Spleen (tissue), 11 donors: ENCODE measurements around the gene IL20RA. TPM values are rescaled to one million over a fixed set of nuclear protein-coding genes. Genes with fewer than 3 reads are reported as not detected.

Experiments used
- DNase-seq: peaks from one replicate; pipeline ENCODE4 v3.0.0-alpha.2; 2020
- H3K27ac ChIP-seq, 8 donors: fragments of 200-600 bp; sonication (generic) in 7 of 8; 1 replicate in 4 of 8; 2 replicates in 4 of 8; pipeline versions ENCODE4 v1.5.0 to v1.8.0; 2016 to 2021; ENCODE audit warnings: inconsistent platforms in 4 of 8, mild to moderate bottlenecking in 4 of 8, moderate library complexity in 1 of 8
- H3K27me3 ChIP-seq, 7 donors: fragments of 200-600 bp; sonication (generic) in 6 of 7; replicated peaks in 1 of 7; 1 replicate in 4 of 7; 2 replicates in 3 of 7; pipeline versions ENCODE4 v1.5.0 to v1.8.0; 2016 to 2021; ENCODE audit warnings: inconsistent platforms in 3 of 7, mild to moderate bottlenecking in 1 of 7
- H3K36me3 ChIP-seq, 6 donors: fragments of 200-600 bp; sonication (generic) in 5 of 6; 1 replicate in 4 of 6; 2 replicates in 2 of 6; pipeline versions ENCODE4 v1.5.0 to v1.8.0; 2016 to 2021; ENCODE audit warnings: inconsistent platforms in 2 of 6
- H3K4me1 ChIP-seq, 6 donors: fragments of 200-600 bp; sonication (generic) in 5 of 6; 1 replicate in 3 of 6; 2 replicates in 3 of 6; pipeline versions ENCODE4 v1.5.0 to v1.8.0; 2016 to 2021; ENCODE audit warnings: inconsistent platforms in 3 of 6
- H3K4me3 ChIP-seq, 8 donors: fragments of 200-600 bp; sonication (generic) in 7 of 8; 1 replicate in 4 of 8; 2 replicates in 4 of 8; pipeline versions ENCODE4 v1.5.0 to v1.8.0; 2016 to 2021; ENCODE audit warnings: inconsistent platforms in 4 of 8, mild to moderate bottlenecking in 4 of 8, moderate library complexity in 2 of 8
- H3K9me3 ChIP-seq, 8 donors: fragments of 200-600 bp; sonication (generic) in 7 of 8; 1 replicate in 4 of 8; 2 replicates in 4 of 8; pipeline versions ENCODE4 v1.5.0 to v1.8.0; 2016 to 2021; ENCODE audit warnings: inconsistent platforms in 4 of 8
- CTCF ChIP-seq, 11 experiments: fragments of 200-600 bp in 7 of 11; fragments of 450-650 bp in 4 of 11; sonication (generic) in 4 of 11; IDR thresholded peaks in 8 of 11; conservative IDR thresholded peaks in 3 of 11; 1 replicate in 7 of 11; 2 replicates in 4 of 11; pipeline versions ENCODE4 v1.4.0 to v1.8.0; 2016 to 2021; ENCODE audit warnings: antibody characterized with exemption in 11 of 11, inconsistent platforms in 4 of 11, mild to moderate bottlenecking in 1 of 11
- POLR2A ChIP-seq, 3 donors: fragments of 450-650 bp; IDR thresholded peaks; one replicate each; pipeline ENCODE4 v1.5.1; 2017; ENCODE audit warnings: antibody characterized with exemption in 3 of 3, mild to moderate bottlenecking in 1 of 3
- POLR2AphosphoS5 ChIP-seq, 3 donors: sonication (generic); formaldehyde crosslinking; IDR thresholded peaks; one replicate each; pipeline ENCODE4 v1.5.1; 2017; ENCODE audit warnings: antibody characterized with exemption in 3 of 3
- WGBS, 5 donors: extraction: QIAGEN DNeasy Blood & Tissue Kit in 3 of 5; methylation state at CpG; one replicate each; pipeline versions ENCODE4 v1.1.5 to v1.1.7; 2013 to 2018; 5-methylcytosine and 5-hydroxymethylcytosine counted together
- intact Hi-C: fragments of 100-400 bp; cut with DNase I; formaldehyde crosslinking; loops from one replicate; pipeline ENCODE4 v1.15.0; 2023; ENCODE audit warnings: low total_unique reads
- polyA plus RNA-seq, 3 donors: library from polyadenylated mRNA; stranded (reverse); fragments of 200-250 nt; gene quantifications; one replicate each; pipeline ENCODE4 v1.2.1, GENCODE V29; 2013
- total RNA-seq, 7 donors: library from RNA; depleted of rRNA in 3 of 7; stranded (reverse); fragments of >200 nt in 3 of 7; fragmentation: NEBNext Ultra II Directional in 4 of 7; extraction: Animal tissue kit (Norgen Biotek cat#: 25700) in 4 of 7; gene quantifications; one replicate each; pipeline versions ENCODE4 v1.1.0 to v1.2.1, GENCODE V29; 2016 to 2021
- donor health status: healthy with polysubstance abuse.
- donor health status: DM: no; HTN: no; CAD: no; lungs with moderate emphysema.
- donor health status: DM: no; HTN: no; CAD: no.
- donor health status: Bipolar disorder and iron deficiency.
- donor health status: healthy.
- donor health status: DM: no; HTN: no; CAD: no.
- donor health status: DM: yes; HTN: yes; CAD: no.

The IL20RA gene
- total and polyA plus RNA-seq, 10 donors: 0.03 TPM; not detected in 9

DNA sequence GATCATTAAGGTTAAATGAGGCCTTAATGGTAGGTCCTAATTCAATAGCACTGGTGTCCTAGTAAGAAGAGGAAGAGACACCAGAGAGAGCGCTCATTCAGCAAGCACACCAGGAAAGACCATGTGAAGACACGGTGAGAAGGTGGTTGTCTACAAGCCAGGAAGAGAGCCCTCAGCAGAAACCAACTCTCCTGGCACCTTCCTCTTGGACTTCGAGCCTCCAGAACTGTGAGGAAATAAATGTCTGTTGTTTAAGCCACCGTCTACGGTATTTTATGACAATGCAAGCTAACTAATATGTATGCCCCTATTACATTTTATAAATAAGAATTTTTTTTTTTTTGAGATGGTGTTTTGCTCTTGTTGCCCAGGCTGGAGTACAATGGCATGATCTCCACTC, 59.3 kb downstream of the IL20RA start:
- no peak overlapping the region for H3K27ac ChIP-seq
- H3K9me3 ChIP-seq: no peaks in the 10 kb centered on the region
- intact Hi-C loops: no loop called here
- TF ChIP-seq POLR2AphosphoS5 (IDR thresholded peaks at IDR 0.05) (no peak), CTCF (IDR thresholded peaks at IDR 0.05 in 8 of 11, conservative IDR thresholded peaks at IDR 0.05 in 3 of 11) (no peak), POLR2A (IDR thresholded peaks at IDR 0.05) (no peak)
- 83 to 94% (median 86%) methylated on average over 5 of the region's 5 CpGs for WGBS, 5 donors
- DNase-seq: no peak
- peaks cover 0 to 49% (median 28%) of the 10 kb centered on the region in 7 donors for H3K27me3 ChIP-seq
- H3K4me1 ChIP-seq: peaks cover 7 to 11% (median 8%) of the 10 kb centered on the region in 6 donors
- H3K4me3 ChIP-seq: no peak overlapping the region
- H3K36me3 ChIP-seq: no peaks in the 10 kb centered on the region

GRCh38 chr6:136984578-136984977, 60.2 kb downstream of the IL20RA start:
- no peak for DNase-seq
- H3K4me1 ChIP-seq: peaks cover under 1 to 4% (median 2%) of the 10 kb centered on the region in 6 donors
- WGBS, 5 donors: 89 to 93% (median 91%) methylated on average over 4 of the region's 4 CpGs
- no peaks in the 10 kb centered on the region for H3K9me3 ChIP-seq
- intact Hi-C loops: no loop called here
- no peak overlapping the region for H3K4me3 ChIP-seq
- peaks cover 0 to 48% (median 19%) of the 10 kb centered on the region in 7 donors for H3K27me3 ChIP-seq
- TF ChIP-seq POLR2A (IDR thresholded peaks at IDR 0.05) (no peak), POLR2AphosphoS5 (IDR thresholded peaks at IDR 0.05) (no peak), CTCF (IDR thresholded peaks at IDR 0.05 in 8 of 11, conservative IDR thresholded peaks at IDR 0.05 in 3 of 11) (no peak)
- no peak overlapping the region for H3K27ac ChIP-seq
- H3K36me3 ChIP-seq: no peaks in the 10 kb centered on the region

DNA sequence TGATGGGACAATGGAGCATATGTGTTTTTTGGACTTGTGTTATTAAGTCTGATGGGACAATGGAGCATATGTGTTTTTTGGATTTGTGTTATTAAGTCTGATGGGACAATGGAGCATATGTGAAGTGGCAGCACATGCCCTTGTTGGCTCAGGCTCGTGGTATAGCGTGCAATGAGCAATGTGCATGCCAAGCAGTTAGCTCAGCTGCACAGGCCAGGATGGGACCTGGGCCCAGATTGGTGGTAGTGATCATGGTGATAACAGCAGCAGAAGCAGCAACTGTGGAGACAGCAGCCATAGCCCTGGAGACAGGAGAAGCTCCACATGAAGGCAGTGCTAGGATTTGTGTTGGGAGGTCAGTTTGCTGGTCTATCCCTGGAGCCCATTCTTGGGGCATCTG, 61.1 kb downstream of the IL20RA start:
- Histone ChIP-seq H3K4me1 (no peaks in the 10 kb centered on the region), H3K36me3 (no peaks in the 10 kb centered on the region), H3K9me3 (no peaks in the 10 kb centered on the region), H3K27me3 (peaks cover 0 to 45% (median 13%) of the 10 kb centered on the region in 7 donors), H3K27ac (no peak overlapping the region), H3K4me3 (no peak overlapping the region)
- 80 to 96% (median 88%) methylated on average over 2 of the region's 2 CpGs for WGBS, 5 donors
- no peak for DNase-seq
- TF ChIP-seq CTCF (IDR thresholded peaks at IDR 0.05 in 8 of 11, conservative IDR thresholded peaks at IDR 0.05 in 3 of 11) (no peak), POLR2AphosphoS5 (IDR thresholded peaks at IDR 0.05) (no peak), POLR2A (IDR thresholded peaks at IDR 0.05) (no peak)
- intact Hi-C loops: no loop called here

DNA sequence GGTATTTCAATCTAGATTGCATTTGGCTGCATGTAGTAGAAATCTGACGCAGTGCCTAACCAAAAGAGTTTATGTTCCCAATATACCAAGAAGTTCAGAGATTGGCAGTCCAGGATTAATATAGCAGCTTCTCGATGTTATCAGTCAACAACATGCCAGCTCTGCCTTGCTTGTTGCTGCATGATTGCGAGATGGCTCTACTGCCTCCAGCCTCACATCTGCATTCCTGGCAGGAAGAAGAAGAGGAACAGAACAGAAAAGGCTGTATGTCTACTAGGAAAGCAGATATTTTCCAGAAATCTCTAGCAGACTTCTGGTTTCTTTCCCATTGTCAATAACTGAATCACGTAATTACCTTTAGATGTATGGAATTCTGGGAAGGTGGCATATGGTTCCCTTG, 61.8 kb downstream of the IL20RA start:
- WGBS, 5 donors: 81 to 86% (median 84%) methylated on average over 4 of the region's 4 CpGs
- H3K4me3 ChIP-seq: no peak overlapping the region
- intact Hi-C loops: no loop called here
- peaks cover 0 to 37% (median 5%) of the 10 kb centered on the region in 7 donors for H3K27me3 ChIP-seq
- no peak overlapping the region for H3K27ac ChIP-seq
- TF ChIP-seq POLR2AphosphoS5 (IDR thresholded peaks at IDR 0.05): no peak
- TF ChIP-seq CTCF (IDR thresholded peaks at IDR 0.05 in 8 of 11, conservative IDR thresholded peaks at IDR 0.05 in 3 of 11): no peak
- no peak for TF ChIP-seq POLR2A (IDR thresholded peaks at IDR 0.05)
- no peaks in the 10 kb centered on the region for H3K36me3 ChIP-seq
- no peak for DNase-seq
- H3K4me1 ChIP-seq: no peaks in the 10 kb centered on the region
- no peaks in the 10 kb centered on the region for H3K9me3 ChIP-seq
